ENCODE data around the gene ZNF512B. TPM values are rescaled to one million over a fixed set of nuclear protein-coding genes. Genes with fewer than 3 reads are reported as not detected.

The ZNF512B gene
- total and polyA plus RNA-seq, 2 donors (not counting 1 experiment from before 2014, with no cell fraction given): 8.8 to 10.5 TPM

DNA sequence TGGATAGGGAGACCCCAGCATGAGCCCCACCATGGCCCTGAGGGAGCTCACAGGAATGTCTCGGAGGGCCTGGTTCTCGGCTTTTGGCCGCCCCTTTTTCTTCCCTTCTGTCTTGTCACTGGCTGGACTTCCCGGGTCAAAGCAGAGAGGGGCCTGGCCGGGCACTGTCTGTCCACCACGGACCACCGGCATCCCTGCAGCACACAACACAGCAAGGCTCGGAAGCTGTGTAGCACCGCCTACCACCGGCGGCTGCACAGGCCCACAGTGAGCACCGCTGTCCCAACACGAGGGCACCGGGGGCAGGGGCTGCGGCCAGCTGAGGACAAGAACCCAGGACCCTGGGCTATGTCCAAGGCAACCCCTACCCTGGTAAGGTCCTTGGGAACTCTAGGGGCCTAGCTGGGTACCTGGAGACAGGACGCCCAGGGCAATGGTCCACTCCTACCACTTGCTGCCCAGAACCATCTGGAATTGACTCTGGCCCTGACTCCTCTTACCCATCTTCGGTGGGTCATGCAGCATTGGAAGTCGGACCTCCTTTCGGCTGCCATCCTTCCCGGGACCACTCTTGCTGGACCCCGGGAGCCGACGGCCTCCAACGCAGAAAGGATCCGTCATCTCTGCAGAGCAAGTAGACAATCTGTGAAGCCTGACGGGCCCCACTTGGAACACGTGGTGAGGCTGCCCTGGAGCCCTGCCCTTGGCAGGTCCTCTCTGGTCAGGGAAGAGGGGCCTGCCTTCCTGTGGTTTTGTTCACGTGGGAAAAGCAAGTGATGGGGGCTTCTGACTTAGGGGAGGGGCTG lies 2.2 kb downstream of the ZNF512B start:
- intact Hi-C loops (cut with micrococcal nuclease): no loop called here
- Mint-ChIP-seq H3K27me3 (no peaks in the 10 kb centered on the region), H3K9me3 (ENCODE audit: insufficient read depth) (no peaks in the 10 kb centered on the region), H3K27ac (no peak overlapping the region), H3K4me1 (peaks cover 15% of the 10 kb centered on the region), H3K4me3 (peak overlapping the region; percentile 86)
- Histone ChIP-seq H3K79me2 (ENCODE audit: control insufficient read depth, insufficient read depth, low read length) (no peaks in the 10 kb centered on the region), H3K27me3 (replicated peaks in 1 of 4; ENCODE audit: control extremely low read depth in 1 of 4, control insufficient read depth in 3 of 4, insufficient read depth in 4 of 4, low read length in 3 of 4) (no peaks in the 10 kb centered on the region), H3K36me3 (replicated peaks in 1 of 2; ENCODE audit: control extremely low read depth in 1 of 2, control insufficient read depth in 1 of 2, extremely low read depth in 1 of 2, insufficient read depth in 2 of 2, low read length in 1 of 2) (peaks cover 0 to 8% of the 10 kb centered on the region in 2 experiments), H4K20me1 (ENCODE audit: control insufficient read depth, insufficient read depth, low read length, poor library complexity, severe bottlenecking) (no peaks in the 10 kb centered on the region), H3K4me2 (replicated peaks; ENCODE audit: low read depth, low read length, poor library complexity, severe bottlenecking) (no peak overlapping the region), H3K4me3 (ENCODE audit: control extremely low read depth in 1 of 5, extremely low read depth in 1 of 5, insufficient read depth in 1 of 5, low read depth in 2 of 5, low read length in 4 of 5) (no peak overlapping the region), H3K9me3 (ENCODE audit: control extremely low read depth in 1 of 3, control insufficient read depth in 2 of 3, insufficient read depth in 1 of 3, low read length in 2 of 3) (peaks cover 0 to 29% (median 0%) of the 10 kb centered on the region in 3 donors), H3K4me1 (ENCODE audit: control insufficient read depth in 2 of 2, insufficient read depth in 2 of 2, low read length in 2 of 2) (peaks cover 11 to 14% of the 10 kb centered on the region in 2 donors), H2AFZ (ENCODE audit: insufficient read depth, low read depth, low read length, poor library complexity, severe bottlenecking) (no peak overlapping the region), H3K9ac (ENCODE audit: low read length) (no peak overlapping the region), H3K27ac (ENCODE audit: low read length in 2 of 2) (no peak overlapping the region)
- ChIA-PET POLR2A (no interaction called here), CTCF (interaction anchor here (1.4 kb wide), 1 partner anchor 430 kb away, joined by 3 read pairs; no protein-coding TSS in a partner anchor)
- TF ChIP-seq, protein P1, sequence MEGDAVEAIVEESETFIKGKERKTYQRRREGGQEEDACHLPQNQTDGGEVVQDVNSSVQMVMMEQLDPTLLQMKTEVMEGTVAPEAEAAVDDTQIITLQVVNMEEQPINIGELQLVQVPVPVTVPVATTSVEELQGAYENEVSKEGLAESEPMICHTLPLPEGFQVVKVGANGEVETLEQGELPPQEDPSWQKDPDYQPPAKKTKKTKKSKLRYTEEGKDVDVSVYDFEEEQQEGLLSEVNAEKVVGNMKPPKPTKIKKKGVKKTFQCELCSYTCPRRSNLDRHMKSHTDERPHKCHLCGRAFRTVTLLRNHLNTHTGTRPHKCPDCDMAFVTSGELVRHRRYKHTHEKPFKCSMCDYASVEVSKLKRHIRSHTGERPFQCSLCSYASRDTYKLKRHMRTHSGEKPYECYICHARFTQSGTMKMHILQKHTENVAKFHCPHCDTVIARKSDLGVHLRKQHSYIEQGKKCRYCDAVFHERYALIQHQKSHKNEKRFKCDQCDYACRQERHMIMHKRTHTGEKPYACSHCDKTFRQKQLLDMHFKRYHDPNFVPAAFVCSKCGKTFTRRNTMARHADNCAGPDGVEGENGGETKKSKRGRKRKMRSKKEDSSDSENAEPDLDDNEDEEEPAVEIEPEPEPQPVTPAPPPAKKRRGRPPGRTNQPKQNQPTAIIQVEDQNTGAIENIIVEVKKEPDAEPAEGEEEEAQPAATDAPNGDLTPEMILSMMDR (IDR thresholded peaks at IDR 0.05): no peak
- TF ChIP-seq EZH2 (IDR thresholded peaks at IDR 0.05; ENCODE audit: borderline replicate concordance, insufficient read depth, low read depth, low read length, poor library complexity, severe bottlenecking): no peak
- DNase-seq: no peak
- WGBS (ENCODE audit: insufficient coverage): 97% methylated on average over 27 of the region's 28 CpGs
- no peak for ATAC-seq (ENCODE audit: low read depth)

DNA sequence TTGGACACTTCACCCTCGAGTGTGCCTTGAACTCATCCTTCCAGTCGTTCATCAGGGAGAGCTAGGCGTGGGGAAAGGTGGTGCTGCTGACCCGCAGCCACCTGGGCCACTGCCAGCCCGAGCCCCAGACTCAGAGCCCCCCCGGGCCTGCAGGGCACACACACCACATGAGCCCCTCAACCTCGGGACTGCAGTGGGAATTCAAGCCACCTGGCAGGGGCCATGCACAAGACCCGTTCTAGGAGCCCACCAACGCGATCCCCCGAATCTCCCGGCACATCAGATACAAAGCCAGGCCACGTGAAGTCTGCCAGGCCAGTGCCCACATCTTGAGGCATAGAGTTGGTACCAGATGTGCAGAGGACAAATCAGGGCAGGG lies 2.8 kb downstream of the ZNF512B start:
- H3K4me1 ChIP-seq (ENCODE audit: control insufficient read depth in 2 of 2, insufficient read depth in 2 of 2, low read length in 2 of 2): peaks cover 11 to 14% of the 10 kb centered on the region in 2 donors
- TF ChIP-seq EZH2 (IDR thresholded peaks at IDR 0.05; ENCODE audit: borderline replicate concordance, insufficient read depth, low read depth, low read length, poor library complexity, severe bottlenecking): no peak
- TF ChIP-seq, protein P1 (IDR thresholded peaks at IDR 0.05): no peak
- ATAC-seq (ENCODE audit: low read depth) (no peak), DNase-seq (no peak)
- no peak overlapping the region for H3K9ac ChIP-seq (ENCODE audit: low read length)
- no peak overlapping the region for H3K4me2 ChIP-seq (replicated peaks; ENCODE audit: low read depth, low read length, poor library complexity, severe bottlenecking)
- no peaks in the 10 kb centered on the region for H3K27me3 Mint-ChIP-seq
- H3K9me3 ChIP-seq (ENCODE audit: control extremely low read depth in 1 of 3, control insufficient read depth in 2 of 3, insufficient read depth in 1 of 3, low read length in 2 of 3): peaks cover 0 to 29% (median 0%) of the 10 kb centered on the region in 3 donors
- no peak overlapping the region for H3K27ac ChIP-seq (ENCODE audit: low read length in 2 of 2)
- no peak overlapping the region for H3K27ac Mint-ChIP-seq
- no peaks in the 10 kb centered on the region for H4K20me1 ChIP-seq (ENCODE audit: control insufficient read depth, insufficient read depth, low read length, poor library complexity, severe bottlenecking)
- H3K27me3 ChIP-seq (replicated peaks in 1 of 4; ENCODE audit: control extremely low read depth in 1 of 4, control insufficient read depth in 3 of 4, insufficient read depth in 4 of 4, low read length in 3 of 4): no peaks in the 10 kb centered on the region
- CTCF ChIA-PET: no interaction called here
- H3K4me3 ChIP-seq (ENCODE audit: control extremely low read depth in 1 of 5, extremely low read depth in 1 of 5, insufficient read depth in 1 of 5, low read depth in 2 of 5, low read length in 4 of 5): no peak overlapping the region
- peaks cover 0 to 12% of the 10 kb centered on the region in 2 experiments for H3K36me3 ChIP-seq (replicated peaks in 1 of 2; ENCODE audit: control extremely low read depth in 1 of 2, control insufficient read depth in 1 of 2, extremely low read depth in 1 of 2, insufficient read depth in 2 of 2, low read length in 1 of 2)
- no peaks in the 10 kb centered on the region for H3K79me2 ChIP-seq (ENCODE audit: control insufficient read depth, insufficient read depth, low read length)
- H3K4me1 Mint-ChIP-seq: peaks cover 15% of the 10 kb centered on the region
- H3K4me3 Mint-ChIP-seq: no peak overlapping the region
- POLR2A ChIA-PET: no interaction called here
- intact Hi-C loops (cut with micrococcal nuclease): no loop called here
- H3K9me3 Mint-ChIP-seq (ENCODE audit: insufficient read depth): no peaks in the 10 kb centered on the region
- WGBS (ENCODE audit: insufficient coverage): 97% methylated on average over 13 of the region's 13 CpGs
- H2AFZ ChIP-seq (ENCODE audit: insufficient read depth, low read depth, low read length, poor library complexity, severe bottlenecking): no peak overlapping the region

Data from B cell (primary cell).